GM23338 (cell line): ENCODE data around the gene CRMP1. TPM values are rescaled to one million over a fixed set of nuclear protein-coding genes. Genes with fewer than 3 reads are reported as not detected.

Source experiments
- ATAC-seq: fragments of 200-7000 bp; cut with Tn5 transposase; 3 replicates; pipeline ENCODE4 v1.9.1; 2020
- DNase-seq: peaks from one replicate; pipeline ENCODE4 v3.0.0-alpha.2; 2015; ENCODE audit warnings: low spot score
- H2AFZ ChIP-seq: fragments of 200-600 bp; sonication (generic); 2 replicates; pipeline ENCODE4 v1.8.0; 2016; ENCODE audit warnings: antibody characterized with exemption, mild to moderate bottlenecking, moderate library complexity
- H3F3A ChIP-seq: fragments of 200-600 bp; sonication (generic); replicated peaks from 2 replicates; pipeline ENCODE4 v1.8.0; 2017; ENCODE audit warnings: antibody characterized with exemption, mixed run types, low read depth
- H3K27ac ChIP-seq: fragments of 200-600 bp; sonication (generic); 2 replicates; pipeline ENCODE4 v1.6.1; 2016; ENCODE audit warnings: low read depth
- H3K27me3 ChIP-seq: fragments of 200-600 bp; sonication (generic); 2 replicates; pipeline ENCODE4 v1.8.0; 2016; ENCODE audit warnings: mild to moderate bottlenecking, mixed run types, moderate library complexity; ENCODE audit not compliant: insufficient read depth
- H3K36me3 ChIP-seq: fragments of 200-600 bp; sonication (generic); 2 replicates; pipeline ENCODE4 v1.8.0; 2016; ENCODE audit warnings: mild to moderate bottlenecking; ENCODE audit not compliant: insufficient read depth
- H3K4me1 ChIP-seq: fragments of 200-600 bp; sonication (generic); 2 replicates; pipeline ENCODE4 v1.8.0; 2016; ENCODE audit warnings: mild to moderate bottlenecking, moderate library complexity; ENCODE audit not compliant: insufficient read depth
- H3K4me2 ChIP-seq: fragments of 200-600 bp; sonication (generic); 2 replicates; pipeline ENCODE4 v1.7.1; 2017; ENCODE audit warnings: mixed run types
- H3K4me3 ChIP-seq: fragments of 200-600 bp; sonication (generic); 2 replicates; pipeline ENCODE4 v1.6.1; 2016; ENCODE audit warnings: mixed run types
- H3K79me2 ChIP-seq: fragments of 200-600 bp; sonication (generic); replicated peaks from 2 replicates; pipeline ENCODE4 v1.8.0; 2017; ENCODE audit warnings: mild to moderate bottlenecking; ENCODE audit not compliant: insufficient read depth
- H3K9me2 ChIP-seq: fragments of 200-600 bp; sonication (generic); 2 replicates; pipeline ENCODE4 v1.8.0; 2017; ENCODE audit not compliant: insufficient read depth
- H4K20me1 ChIP-seq: fragments of 200-600 bp; sonication (generic); replicated peaks from 2 replicates; pipeline ENCODE4 v1.8.0; 2017; ENCODE audit warnings: mild to moderate bottlenecking; ENCODE audit not compliant: insufficient read depth
- H3K27ac Mint-ChIP-seq: 2 replicates; pipeline ENCODE4 v1.8.0; 2020; ENCODE audit warnings: inconsistent platforms, mild to moderate bottlenecking, moderate library complexity, mixed read lengths
- H3K27me3 Mint-ChIP-seq: 3 replicates; pipeline ENCODE4 v1.8.0; 2022; ENCODE audit warnings: low read depth, mild to moderate bottlenecking, moderate library complexity, mixed read lengths, inconsistent platforms; ENCODE audit not compliant: insufficient read depth, poor library complexity
- H3K36me3 Mint-ChIP-seq: 3 replicates; pipeline ENCODE4 v1.8.0; 2021; ENCODE audit warnings: low read depth, mild to moderate bottlenecking, inconsistent platforms, moderate library complexity, mixed read lengths
- H3K4me1 Mint-ChIP-seq: 3 replicates; pipeline ENCODE4 v1.8.0; 2020; ENCODE audit warnings: mild to moderate bottlenecking, inconsistent platforms, mixed read lengths
- H3K4me3 Mint-ChIP-seq: 3 replicates; pipeline ENCODE4 v1.8.0; 2021; ENCODE audit warnings: moderate library complexity, mild to moderate bottlenecking, inconsistent platforms, mixed read lengths
- H3K9me3 Mint-ChIP-seq: 3 replicates; pipeline ENCODE4 v1.8.0; 2020; ENCODE audit warnings: moderate library complexity, mild to moderate bottlenecking, inconsistent platforms, mixed read lengths
- CREB1 ChIP-seq: fragments of 250-450 bp; sonication (Bioruptor Pico); IDR thresholded peaks from 2 replicates; pipeline ENCODE4 v1.5.0; 2020; ENCODE audit warnings: low read depth, mild to moderate bottlenecking, moderate library complexity
- EZH2 ChIP-seq: fragments of 200-600 bp; sonication (generic); IDR thresholded peaks from one replicate; pipeline ENCODE4 v1.8.0; 2017; ENCODE audit warnings: antibody characterized with exemption, mild to moderate bottlenecking, low read depth; ENCODE audit not compliant: unreplicated experiment
- EZH2phosphoT487 ChIP-seq: fragments of 200-600 bp; sonication (generic); IDR thresholded peaks from one replicate; pipeline ENCODE4 v1.8.1; 2018; ENCODE audit warnings: antibody characterized with exemption; ENCODE audit not compliant: unreplicated experiment
- JUNB ChIP-seq: IDR thresholded peaks from one replicate; pipeline ENCODE4 v1.6.1; 2016; ENCODE audit warnings: antibody characterized with exemption; ENCODE audit not compliant: unreplicated experiment
- NANOG ChIP-seq: IDR thresholded peaks from 2 replicates; pipeline ENCODE4 v1.6.1; 2016; ENCODE audit warnings: antibody characterized with exemption, borderline replicate concordance
- POLR2AphosphoS5 ChIP-seq: IDR thresholded peaks from 2 replicates; pipeline ENCODE4 v1.6.1; 2016; ENCODE audit warnings: antibody characterized with exemption, low read depth
- STAT1 ChIP-seq: IDR thresholded peaks from one replicate; pipeline ENCODE4 v1.6.1; 2016; ENCODE audit warnings: antibody characterized with exemption; ENCODE audit not compliant: unreplicated experiment
- ZNF114 ChIP-seq: fragments of 250-450 bp; sonication (Bioruptor Pico); IDR thresholded peaks from 2 replicates; pipeline ENCODE4 v1.5.0; 2020; ENCODE audit warnings: mild to moderate bottlenecking, moderate library complexity
- ZNF331 ChIP-seq: fragments of 250-450 bp; sonication (Bioruptor Pico); IDR thresholded peaks from 2 replicates; pipeline ENCODE4 v1.5.0; 2020; ENCODE audit warnings: low read depth, mild to moderate bottlenecking, moderate library complexity
- polyA plus RNA-seq: library from polyadenylated mRNA; unstranded; fragments of >200 nt; fragmentation: Nextera tagmentation; extraction: Ambion mirVana; gene quantifications from 2 replicates; pipeline ENCODE4 v1.2.1, GENCODE V29; 2016
- total RNA-seq: library from RNA; depleted of rRNA; stranded (reverse); fragments of >200 nt; shearing (Covaris generic); gene quantifications from 2 replicates; pipeline ENCODE4 v1.2.3, GENCODE V29; 2014
- TF ChIP-seq, protein P1 (sequence below): IDR thresholded peaks from 2 replicates; pipeline ENCODE4 v1.6.1; 2016; ENCODE audit warnings: antibody characterized with exemption
- TF ChIP-seq, protein P2 (sequence below), 2 experiments: fragments of 200-600 bp in 1 of 2; sonication (generic) in 1 of 2; conservative IDR thresholded peaks; 2 replicates each; pipeline versions ENCODE4 v1.5.1 to v1.6.1; 2016 to 2017; ENCODE audit warnings: antibody characterized with exemption in 2 of 2, low read depth in 2 of 2, mild to moderate bottlenecking in 2 of 2, moderate library complexity in 1 of 2
- TF ChIP-seq, protein P3 (sequence below): fragments of 250-450 bp; sonication (Bioruptor Pico); IDR thresholded peaks from 2 replicates; pipeline ENCODE4 v1.5.0; 2020; ENCODE audit warnings: mild to moderate bottlenecking, moderate library complexity
- TF ChIP-seq, protein P4 (sequence below): IDR thresholded peaks from one replicate; pipeline ENCODE4 v1.6.1; 2018; ENCODE audit warnings: antibody characterized with exemption; ENCODE audit not compliant: unreplicated experiment

CRMP1 gene
- total and polyA plus RNA-seq, 2 experiments from 2014 or later = 52.7 to 146 TPM

DNA sequence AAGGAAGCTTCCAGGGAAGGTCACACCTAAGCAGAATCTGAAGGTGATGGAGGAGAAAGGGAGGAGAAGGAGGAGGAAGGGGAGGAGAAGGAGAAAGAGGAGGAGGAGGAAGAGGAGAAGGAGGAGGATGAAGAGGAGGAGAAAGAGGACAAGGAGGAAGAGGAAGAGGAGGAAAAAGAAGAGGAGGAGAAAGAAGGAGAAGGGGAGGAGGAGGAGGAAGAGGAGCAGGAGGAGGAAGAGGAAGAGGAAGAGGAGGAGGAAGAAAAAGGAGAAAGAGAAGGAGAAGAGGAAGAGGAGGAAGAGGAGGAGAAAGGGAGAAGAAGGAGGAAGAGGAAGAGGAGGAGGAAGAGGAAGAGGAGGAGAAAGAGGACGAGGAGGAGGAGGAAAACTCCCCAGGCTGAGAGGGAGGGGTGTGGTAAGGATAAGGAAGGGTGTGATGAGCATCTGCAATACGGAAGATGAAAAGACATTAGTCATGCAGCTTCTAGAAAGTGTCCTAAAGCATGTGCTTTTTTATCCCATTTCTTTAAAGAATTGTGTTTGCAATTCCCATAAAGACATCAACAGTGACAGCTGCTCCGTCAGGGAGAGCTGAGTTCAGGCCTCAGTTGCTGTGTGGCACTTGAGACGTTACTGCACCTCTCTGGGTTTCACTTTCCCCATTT, 41.1 kb downstream of the CRMP1 start:
- Mint-ChIP-seq H3K4me1 (peaks cover 10% of the 10 kb centered on the region; the same call in 2 of the 3 replicates), H3K36me3 (peaks cover 52% of the 10 kb centered on the region), H3K4me3 (no peak overlapping the region), H3K9me3 (no peaks in the 10 kb centered on the region), H3K27me3 (no peaks in the 10 kb centered on the region), H3K27ac (no peak overlapping the region; the same call in 1 of the 2 replicates)
- H3K9me2 ChIP-seq = no peaks in the 10 kb centered on the region
- H3K4me2 ChIP-seq = no peak overlapping the region
- no peak overlapping the region for H2AFZ ChIP-seq
- no peak for TF ChIP-seq POLR2AphosphoS5
- TF ChIP-seq, protein P1, sequence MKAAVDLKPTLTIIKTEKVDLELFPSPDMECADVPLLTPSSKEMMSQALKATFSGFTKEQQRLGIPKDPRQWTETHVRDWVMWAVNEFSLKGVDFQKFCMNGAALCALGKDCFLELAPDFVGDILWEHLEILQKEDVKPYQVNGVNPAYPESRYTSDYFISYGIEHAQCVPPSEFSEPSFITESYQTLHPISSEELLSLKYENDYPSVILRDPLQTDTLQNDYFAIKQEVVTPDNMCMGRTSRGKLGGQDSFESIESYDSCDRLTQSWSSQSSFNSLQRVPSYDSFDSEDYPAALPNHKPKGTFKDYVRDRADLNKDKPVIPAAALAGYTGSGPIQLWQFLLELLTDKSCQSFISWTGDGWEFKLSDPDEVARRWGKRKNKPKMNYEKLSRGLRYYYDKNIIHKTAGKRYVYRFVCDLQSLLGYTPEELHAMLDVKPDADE = no peak
- no peak for TF ChIP-seq JUNB
- TF ChIP-seq, protein P2, sequence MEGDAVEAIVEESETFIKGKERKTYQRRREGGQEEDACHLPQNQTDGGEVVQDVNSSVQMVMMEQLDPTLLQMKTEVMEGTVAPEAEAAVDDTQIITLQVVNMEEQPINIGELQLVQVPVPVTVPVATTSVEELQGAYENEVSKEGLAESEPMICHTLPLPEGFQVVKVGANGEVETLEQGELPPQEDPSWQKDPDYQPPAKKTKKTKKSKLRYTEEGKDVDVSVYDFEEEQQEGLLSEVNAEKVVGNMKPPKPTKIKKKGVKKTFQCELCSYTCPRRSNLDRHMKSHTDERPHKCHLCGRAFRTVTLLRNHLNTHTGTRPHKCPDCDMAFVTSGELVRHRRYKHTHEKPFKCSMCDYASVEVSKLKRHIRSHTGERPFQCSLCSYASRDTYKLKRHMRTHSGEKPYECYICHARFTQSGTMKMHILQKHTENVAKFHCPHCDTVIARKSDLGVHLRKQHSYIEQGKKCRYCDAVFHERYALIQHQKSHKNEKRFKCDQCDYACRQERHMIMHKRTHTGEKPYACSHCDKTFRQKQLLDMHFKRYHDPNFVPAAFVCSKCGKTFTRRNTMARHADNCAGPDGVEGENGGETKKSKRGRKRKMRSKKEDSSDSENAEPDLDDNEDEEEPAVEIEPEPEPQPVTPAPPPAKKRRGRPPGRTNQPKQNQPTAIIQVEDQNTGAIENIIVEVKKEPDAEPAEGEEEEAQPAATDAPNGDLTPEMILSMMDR (conservative IDR thresholded peaks at IDR 0.05; ENCODE audit: low read depth in 2 of 2) = no peak
- no peak for TF ChIP-seq ZNF331 (CRISPR knock-in tag)
- TF ChIP-seq EZH2 = no peak
- TF ChIP-seq, protein P3, sequence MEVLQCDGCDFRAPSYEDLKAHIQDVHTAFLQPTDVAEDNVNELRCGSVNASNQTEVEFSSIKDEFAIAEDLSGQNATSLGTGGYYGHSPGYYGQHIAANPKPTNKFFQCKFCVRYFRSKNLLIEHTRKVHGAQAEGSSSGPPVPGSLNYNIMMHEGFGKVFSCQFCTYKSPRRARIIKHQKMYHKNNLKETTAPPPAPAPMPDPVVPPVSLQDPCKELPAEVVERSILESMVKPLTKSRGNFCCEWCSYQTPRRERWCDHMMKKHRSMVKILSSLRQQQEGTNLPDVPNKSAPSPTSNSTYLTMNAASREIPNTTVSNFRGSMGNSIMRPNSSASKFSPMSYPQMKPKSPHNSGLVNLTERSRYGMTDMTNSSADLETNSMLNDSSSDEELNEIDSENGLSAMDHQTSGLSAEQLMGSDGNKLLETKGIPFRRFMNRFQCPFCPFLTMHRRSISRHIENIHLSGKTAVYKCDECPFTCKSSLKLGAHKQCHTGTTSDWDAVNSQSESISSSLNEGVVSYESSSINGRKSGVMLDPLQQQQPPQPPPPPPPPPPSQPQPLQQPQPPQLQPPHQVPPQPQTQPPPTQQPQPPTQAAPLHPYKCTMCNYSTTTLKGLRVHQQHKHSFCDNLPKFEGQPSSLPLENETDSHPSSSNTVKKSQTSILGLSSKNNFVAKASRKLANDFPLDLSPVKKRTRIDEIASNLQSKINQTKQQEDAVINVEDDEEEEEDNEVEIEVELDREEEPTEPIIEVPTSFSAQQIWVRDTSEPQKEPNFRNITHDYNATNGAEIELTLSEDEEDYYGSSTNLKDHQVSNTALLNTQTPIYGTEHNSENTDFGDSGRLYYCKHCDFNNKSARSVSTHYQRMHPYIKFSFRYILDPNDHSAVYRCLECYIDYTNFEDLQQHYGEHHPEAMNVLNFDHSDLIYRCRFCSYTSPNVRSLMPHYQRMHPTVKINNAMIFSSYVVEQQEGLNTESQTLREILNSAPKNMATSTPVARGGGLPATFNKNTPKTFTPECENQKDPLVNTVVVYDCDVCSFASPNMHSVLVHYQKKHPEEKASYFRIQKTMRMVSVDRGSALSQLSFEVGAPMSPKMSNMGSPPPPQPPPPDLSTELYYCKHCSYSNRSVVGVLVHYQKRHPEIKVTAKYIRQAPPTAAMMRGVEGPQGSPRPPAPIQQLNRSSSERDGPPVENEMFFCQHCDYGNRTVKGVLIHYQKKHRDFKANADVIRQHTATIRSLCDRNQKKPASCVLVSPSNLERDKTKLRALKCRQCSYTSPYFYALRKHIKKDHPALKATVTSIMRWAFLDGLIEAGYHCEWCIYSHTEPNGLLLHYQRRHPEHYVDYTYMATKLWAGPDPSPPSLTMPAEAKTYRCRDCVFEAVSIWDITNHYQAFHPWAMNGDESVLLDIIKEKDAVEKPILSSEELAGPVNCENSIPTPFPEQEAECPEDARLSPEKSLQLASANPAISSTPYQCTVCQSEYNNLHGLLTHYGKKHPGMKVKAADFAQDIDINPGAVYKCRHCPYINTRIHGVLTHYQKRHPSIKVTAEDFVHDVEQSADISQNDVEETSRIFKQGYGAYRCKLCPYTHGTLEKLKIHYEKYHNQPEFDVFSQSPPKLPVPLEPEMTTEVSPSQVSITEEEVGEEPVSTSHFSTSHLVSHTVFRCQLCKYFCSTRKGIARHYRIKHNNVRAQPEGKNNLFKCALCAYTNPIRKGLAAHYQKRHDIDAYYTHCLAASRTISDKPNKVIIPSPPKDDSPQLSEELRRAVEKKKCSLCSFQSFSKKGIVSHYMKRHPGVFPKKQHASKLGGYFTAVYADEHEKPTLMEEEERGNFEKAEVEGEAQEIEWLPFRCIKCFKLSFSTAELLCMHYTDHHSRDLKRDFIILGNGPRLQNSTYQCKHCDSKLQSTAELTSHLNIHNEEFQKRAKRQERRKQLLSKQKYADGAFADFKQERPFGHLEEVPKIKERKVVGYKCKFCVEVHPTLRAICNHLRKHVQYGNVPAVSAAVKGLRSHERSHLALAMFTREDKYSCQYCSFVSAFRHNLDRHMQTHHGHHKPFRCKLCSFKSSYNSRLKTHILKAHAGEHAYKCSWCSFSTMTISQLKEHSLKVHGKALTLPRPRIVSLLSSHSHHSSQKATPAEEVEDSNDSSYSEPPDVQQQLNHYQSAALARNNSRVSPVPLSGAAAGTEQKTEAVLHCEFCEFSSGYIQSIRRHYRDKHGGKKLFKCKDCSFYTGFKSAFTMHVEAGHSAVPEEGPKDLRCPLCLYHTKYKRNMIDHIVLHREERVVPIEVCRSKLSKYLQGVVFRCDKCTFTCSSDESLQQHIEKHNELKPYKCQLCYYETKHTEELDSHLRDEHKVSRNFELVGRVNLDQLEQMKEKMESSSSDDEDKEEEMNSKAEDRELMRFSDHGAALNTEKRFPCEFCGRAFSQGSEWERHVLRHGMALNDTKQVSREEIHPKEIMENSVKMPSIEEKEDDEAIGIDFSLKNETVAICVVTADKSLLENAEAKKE = no peak
- no peak for TF ChIP-seq EZH2phosphoT487
- TF ChIP-seq NANOG = no peak
- TF ChIP-seq CREB1 = no peak
- TF ChIP-seq STAT1 = no peak
- TF ChIP-seq, protein P4, sequence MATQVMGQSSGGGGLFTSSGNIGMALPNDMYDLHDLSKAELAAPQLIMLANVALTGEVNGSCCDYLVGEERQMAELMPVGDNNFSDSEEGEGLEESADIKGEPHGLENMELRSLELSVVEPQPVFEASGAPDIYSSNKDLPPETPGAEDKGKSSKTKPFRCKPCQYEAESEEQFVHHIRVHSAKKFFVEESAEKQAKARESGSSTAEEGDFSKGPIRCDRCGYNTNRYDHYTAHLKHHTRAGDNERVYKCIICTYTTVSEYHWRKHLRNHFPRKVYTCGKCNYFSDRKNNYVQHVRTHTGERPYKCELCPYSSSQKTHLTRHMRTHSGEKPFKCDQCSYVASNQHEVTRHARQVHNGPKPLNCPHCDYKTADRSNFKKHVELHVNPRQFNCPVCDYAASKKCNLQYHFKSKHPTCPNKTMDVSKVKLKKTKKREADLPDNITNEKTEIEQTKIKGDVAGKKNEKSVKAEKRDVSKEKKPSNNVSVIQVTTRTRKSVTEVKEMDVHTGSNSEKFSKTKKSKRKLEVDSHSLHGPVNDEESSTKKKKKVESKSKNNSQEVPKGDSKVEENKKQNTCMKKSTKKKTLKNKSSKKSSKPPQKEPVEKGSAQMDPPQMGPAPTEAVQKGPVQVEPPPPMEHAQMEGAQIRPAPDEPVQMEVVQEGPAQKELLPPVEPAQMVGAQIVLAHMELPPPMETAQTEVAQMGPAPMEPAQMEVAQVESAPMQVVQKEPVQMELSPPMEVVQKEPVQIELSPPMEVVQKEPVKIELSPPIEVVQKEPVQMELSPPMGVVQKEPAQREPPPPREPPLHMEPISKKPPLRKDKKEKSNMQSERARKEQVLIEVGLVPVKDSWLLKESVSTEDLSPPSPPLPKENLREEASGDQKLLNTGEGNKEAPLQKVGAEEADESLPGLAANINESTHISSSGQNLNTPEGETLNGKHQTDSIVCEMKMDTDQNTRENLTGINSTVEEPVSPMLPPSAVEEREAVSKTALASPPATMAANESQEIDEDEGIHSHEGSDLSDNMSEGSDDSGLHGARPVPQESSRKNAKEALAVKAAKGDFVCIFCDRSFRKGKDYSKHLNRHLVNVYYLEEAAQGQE = no peak
- no peak for TF ChIP-seq ZNF114 (CRISPR knock-in tag)
- H3K36me3 ChIP-seq = peaks cover 54% of the 10 kb centered on the region
- DNase-seq = no peak
- no peak overlapping the region for H3K27ac ChIP-seq
- H3K4me3 ChIP-seq = no peak overlapping the region
- 0 out of 2 replicates have a peak, but pooled peaks cover 8% of the 10 kb centered on the region for H3K79me2 ChIP-seq
- H3F3A ChIP-seq = no peaks in the 10 kb centered on the region
- no peaks in the 10 kb centered on the region for H3K4me1 ChIP-seq
- no peak for ATAC-seq
- H3K27me3 ChIP-seq = no peaks in the 10 kb centered on the region
- peaks cover 35% of the 10 kb centered on the region for H4K20me1 ChIP-seq
